WTC11 (cell line): Measurements from ENCODE around the gene LRRC32. TPM values are rescaled to one million over a fixed set of nuclear protein-coding genes. Genes with fewer than 3 reads are reported as not detected.

ENCODE experiments used
- ATAC-seq: fragments of 200-7000 bp; cut with Tn5 transposase; 2 replicates; pipeline ENCODE4 v1.10.0; 2021; ENCODE audit warnings: mild to moderate bottlenecking, moderate library complexity
- CTCF ChIA-PET: fragments of 300-600 bp; sonication (Branson Sonifier 250); formaldehyde crosslinking; loops from one replicate; lab custom pipeline; 2021; ENCODE audit warnings: antibody characterized with exemption; lab: Charles Lee
- POLR2A ChIA-PET: fragments of 350-600 bp; sonication (Branson Sonifier 250); formaldehyde crosslinking; loops from one replicate; lab custom pipeline; 2021; ENCODE audit warnings: antibody characterized with exemption; lab: Charles Lee
- DNase-seq: peaks from one replicate; pipeline ENCODE4 v3.0.0; 2021; ENCODE audit warnings: low spot score
- H3K27ac Mint-ChIP-seq: 2 replicates; pipeline ENCODE4 v1.8.0; 2021; ENCODE audit warnings: mixed read lengths
- H3K27me3 Mint-ChIP-seq: 2 replicates; pipeline ENCODE4 v1.8.0; 2021; ENCODE audit warnings: low read depth, mild to moderate bottlenecking, moderate library complexity, mixed read lengths
- H3K36me3 Mint-ChIP-seq: 2 replicates; pipeline ENCODE4 v1.8.0; 2021; ENCODE audit warnings: mixed read lengths
- H3K4me1 Mint-ChIP-seq: 2 replicates; pipeline ENCODE4 v1.8.0; 2022; ENCODE audit warnings: mixed read lengths
- H3K4me3 Mint-ChIP-seq: 2 replicates; pipeline ENCODE4 v1.8.0; 2021; ENCODE audit warnings: mild to moderate bottlenecking, moderate library complexity, mixed read lengths
- H3K9me3 Mint-ChIP-seq: 2 replicates; pipeline ENCODE4 v1.8.0; 2021; ENCODE audit warnings: mixed read lengths
- CREM ChIP-seq: sonication (generic); formaldehyde crosslinking; IDR thresholded peaks from 2 replicates; pipeline ENCODE4 v1.8.1; 2022; ENCODE audit warnings: mild to moderate bottlenecking, missing genetic modification reagents, moderate library complexity
- GABPB1 ChIP-seq: sonication (generic); formaldehyde crosslinking; IDR thresholded peaks from 2 replicates; pipeline ENCODE4 v1.8.1; 2023; ENCODE audit warnings: mild to moderate bottlenecking, missing genetic modification reagents
- GTF2I ChIP-seq: fragments of 250-450 bp; sonication (Bioruptor Pico); conservative IDR thresholded peaks from 2 replicates; pipeline ENCODE4 v1.4.0; 2021; ENCODE audit warnings: mild to moderate bottlenecking
- JAZF1 ChIP-seq: fragments of 250-450 bp; sonication (Bioruptor Pico); IDR thresholded peaks from 2 replicates; pipeline ENCODE4 v1.9.0; 2021; ENCODE audit warnings: moderate library complexity, mild to moderate bottlenecking, inconsistent platforms
- NFYB ChIP-seq: sonication (generic); formaldehyde crosslinking; conservative IDR thresholded peaks from 2 replicates; pipeline ENCODE4 v1.8.0; 2022; ENCODE audit warnings: low read depth, missing genetic modification reagents
- NR3C1 ChIP-seq: sonication (generic); formaldehyde crosslinking; conservative IDR thresholded peaks from 2 replicates; pipeline ENCODE4 v1.8.1; 2023; ENCODE audit warnings: low read depth, mild to moderate bottlenecking, missing genetic modification reagents
- SP1 ChIP-seq: sonication (generic); formaldehyde crosslinking; conservative IDR thresholded peaks from 2 replicates; pipeline ENCODE4 v1.8.1; 2022; ENCODE audit warnings: missing genetic modification reagents
- TCF7 ChIP-seq: sonication (generic); formaldehyde crosslinking; IDR thresholded peaks from 2 replicates; pipeline ENCODE4 v1.8.0; 2022; ENCODE audit warnings: mild to moderate bottlenecking, low read depth, missing genetic modification reagents, moderate library complexity
- ZNF138 ChIP-seq: sonication (generic); formaldehyde crosslinking; conservative IDR thresholded peaks from 2 replicates; pipeline ENCODE4 v1.8.1; 2022; ENCODE audit warnings: mild to moderate bottlenecking, moderate library complexity, missing genetic modification reagents
- ZNF232 ChIP-seq: sonication (generic); formaldehyde crosslinking; IDR thresholded peaks from 2 replicates; pipeline ENCODE4 v1.8.0; 2022; ENCODE audit warnings: mild to moderate bottlenecking, missing genetic modification reagents
- ZNF317 ChIP-seq: sonication (generic); formaldehyde crosslinking; IDR thresholded peaks from 2 replicates; pipeline ENCODE4 v1.8.1; 2023; ENCODE audit warnings: low read depth, mild to moderate bottlenecking, moderate library complexity, missing genetic modification reagents, borderline replicate concordance
- ZNF423 ChIP-seq: fragments of 250-450 bp; sonication (Bioruptor Pico); IDR thresholded peaks from 2 replicates; pipeline ENCODE4 v2.1.2; 2022; ENCODE audit warnings: mild to moderate bottlenecking, moderate library complexity
- total RNA-seq: library from RNA; stranded (reverse); gene quantifications from 3 replicates; pipeline ENCODE4 v1.2.3, GENCODE V29; 2021
- TF ChIP-seq, protein P1 (sequence below): sonication (generic); formaldehyde crosslinking; IDR thresholded peaks from 2 replicates; pipeline ENCODE4 v1.8.0; 2023; ENCODE audit warnings: missing genetic modification reagents
- TF ChIP-seq, protein P2 (sequence below): fragments of 250-450 bp; sonication (Bioruptor Pico); IDR thresholded peaks from 2 replicates; pipeline ENCODE4 v1.9.0; 2021; ENCODE audit warnings: mild to moderate bottlenecking, borderline replicate concordance
- TF ChIP-seq, protein P3 (sequence below): fragments of 200-600 bp; IDR thresholded peaks from 2 replicates; pipeline ENCODE4 v1.8.0; 2022; ENCODE audit warnings: antibody characterized with exemption

Gene LRRC32
- total RNA-seq, 1 experiment from 2014 or later, result 0.74 TPM

DNA sequence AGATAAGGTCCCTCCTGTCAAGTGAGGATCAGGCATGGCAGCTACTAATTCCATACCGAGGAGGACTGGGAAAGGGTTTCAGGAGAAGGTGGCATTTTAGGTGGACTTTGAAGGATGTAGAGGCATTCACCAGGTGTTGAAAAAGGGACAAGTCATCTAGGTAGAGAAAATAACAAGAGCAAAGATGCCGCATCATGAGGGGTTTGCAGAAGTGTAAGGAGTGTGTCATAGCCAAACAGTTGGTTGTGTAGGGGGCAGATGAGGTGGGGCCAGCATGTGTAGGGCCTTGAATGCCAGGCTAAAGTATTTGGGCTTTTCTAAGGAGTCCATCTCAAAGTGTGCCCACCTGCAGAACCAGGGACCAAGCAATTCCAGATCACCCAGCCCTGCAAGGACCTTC lies 11.6 kb upstream of the LRRC32 start:
- DNase-seq, result no peak
- TF ChIP-seq, protein P1, sequence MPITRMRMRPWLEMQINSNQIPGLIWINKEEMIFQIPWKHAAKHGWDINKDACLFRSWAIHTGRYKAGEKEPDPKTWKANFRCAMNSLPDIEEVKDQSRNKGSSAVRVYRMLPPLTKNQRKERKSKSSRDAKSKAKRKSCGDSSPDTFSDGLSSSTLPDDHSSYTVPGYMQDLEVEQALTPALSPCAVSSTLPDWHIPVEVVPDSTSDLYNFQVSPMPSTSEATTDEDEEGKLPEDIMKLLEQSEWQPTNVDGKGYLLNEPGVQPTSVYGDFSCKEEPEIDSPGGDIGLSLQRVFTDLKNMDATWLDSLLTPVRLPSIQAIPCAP (CRISPR knock-in tag), result no peak
- no peak for TF ChIP-seq ZNF317 (CRISPR knock-in tag)
- no peak for TF ChIP-seq ZNF232
- TF ChIP-seq TCF7 (CRISPR knock-in tag), result no peak
- TF ChIP-seq, protein P2, sequence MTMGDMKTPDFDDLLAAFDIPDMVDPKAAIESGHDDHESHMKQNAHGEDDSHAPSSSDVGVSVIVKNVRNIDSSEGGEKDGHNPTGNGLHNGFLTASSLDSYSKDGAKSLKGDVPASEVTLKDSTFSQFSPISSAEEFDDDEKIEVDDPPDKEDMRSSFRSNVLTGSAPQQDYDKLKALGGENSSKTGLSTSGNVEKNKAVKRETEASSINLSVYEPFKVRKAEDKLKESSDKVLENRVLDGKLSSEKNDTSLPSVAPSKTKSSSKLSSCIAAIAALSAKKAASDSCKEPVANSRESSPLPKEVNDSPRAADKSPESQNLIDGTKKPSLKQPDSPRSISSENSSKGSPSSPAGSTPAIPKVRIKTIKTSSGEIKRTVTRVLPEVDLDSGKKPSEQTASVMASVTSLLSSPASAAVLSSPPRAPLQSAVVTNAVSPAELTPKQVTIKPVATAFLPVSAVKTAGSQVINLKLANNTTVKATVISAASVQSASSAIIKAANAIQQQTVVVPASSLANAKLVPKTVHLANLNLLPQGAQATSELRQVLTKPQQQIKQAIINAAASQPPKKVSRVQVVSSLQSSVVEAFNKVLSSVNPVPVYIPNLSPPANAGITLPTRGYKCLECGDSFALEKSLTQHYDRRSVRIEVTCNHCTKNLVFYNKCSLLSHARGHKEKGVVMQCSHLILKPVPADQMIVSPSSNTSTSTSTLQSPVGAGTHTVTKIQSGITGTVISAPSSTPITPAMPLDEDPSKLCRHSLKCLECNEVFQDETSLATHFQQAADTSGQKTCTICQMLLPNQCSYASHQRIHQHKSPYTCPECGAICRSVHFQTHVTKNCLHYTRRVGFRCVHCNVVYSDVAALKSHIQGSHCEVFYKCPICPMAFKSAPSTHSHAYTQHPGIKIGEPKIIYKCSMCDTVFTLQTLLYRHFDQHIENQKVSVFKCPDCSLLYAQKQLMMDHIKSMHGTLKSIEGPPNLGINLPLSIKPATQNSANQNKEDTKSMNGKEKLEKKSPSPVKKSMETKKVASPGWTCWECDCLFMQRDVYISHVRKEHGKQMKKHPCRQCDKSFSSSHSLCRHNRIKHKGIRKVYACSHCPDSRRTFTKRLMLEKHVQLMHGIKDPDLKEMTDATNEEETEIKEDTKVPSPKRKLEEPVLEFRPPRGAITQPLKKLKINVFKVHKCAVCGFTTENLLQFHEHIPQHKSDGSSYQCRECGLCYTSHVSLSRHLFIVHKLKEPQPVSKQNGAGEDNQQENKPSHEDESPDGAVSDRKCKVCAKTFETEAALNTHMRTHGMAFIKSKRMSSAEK (CRISPR knock-in tag), result no peak
- Mint-ChIP-seq H3K27me3 (peaks cover 4% of the 10 kb centered on the region; the same call in 1 of the 2 replicates), H3K27ac (no peak overlapping the region), H3K36me3 (no peaks in the 10 kb centered on the region), H3K9me3 (peaks cover 5% of the 10 kb centered on the region; the same call in 1 of the 2 replicates), H3K4me1 (peaks cover 11% of the 10 kb centered on the region), H3K4me3 (no peak overlapping the region)
- CTCF ChIA-PET, result interaction anchor here (0.8 to 1.2 kb wide), 3 partner anchors 16 to 83 kb away, joined by 3 to 4 read pairs (median 3); no protein-coding TSS in a partner anchor
- ATAC-seq, result no peak
- POLR2A ChIA-PET, result no interaction called here

DNA sequence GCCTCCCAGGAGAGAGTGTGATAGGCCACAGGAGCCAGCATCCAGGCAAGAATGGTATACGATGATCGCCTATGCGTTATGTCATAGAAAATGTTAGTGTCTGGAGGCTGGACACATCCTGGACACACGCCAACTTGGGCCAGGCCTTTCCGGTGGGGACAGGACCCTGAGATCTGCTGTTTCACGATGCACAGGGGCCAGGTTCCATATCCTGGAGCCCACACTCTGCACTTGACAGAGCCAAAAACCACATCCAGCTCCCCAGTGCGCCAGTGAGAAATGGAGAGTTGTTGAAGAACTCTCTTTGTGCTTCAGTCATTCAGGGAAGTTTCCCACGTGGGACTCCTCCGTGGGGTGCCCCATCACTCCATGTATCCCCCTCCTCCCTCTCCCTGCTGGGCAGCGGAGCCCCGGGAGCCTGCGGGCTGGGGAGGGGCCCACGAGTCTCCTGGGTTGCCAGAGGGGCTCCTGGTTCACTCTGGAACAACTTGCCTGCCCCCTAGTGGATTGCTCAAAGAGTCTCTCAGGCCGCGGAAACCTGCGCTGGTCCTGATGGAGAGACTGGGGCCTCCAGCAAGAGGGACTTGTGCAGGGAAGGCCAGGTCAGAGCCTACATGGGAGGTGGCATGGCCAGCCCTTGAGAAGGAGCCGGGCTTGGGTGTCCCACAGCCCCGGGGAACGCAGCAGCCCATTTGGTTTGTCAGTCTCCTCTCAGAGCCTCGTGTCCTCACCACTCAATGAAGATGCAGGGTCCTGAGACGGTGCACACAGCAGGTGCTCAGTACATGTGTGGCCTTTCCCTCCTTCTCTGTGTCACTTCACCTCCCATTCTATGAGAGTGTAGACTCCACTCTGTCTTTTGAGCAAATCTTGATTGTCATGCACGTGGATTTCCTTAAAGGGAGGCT lies 10.2 kb upstream of the LRRC32 start:
- ATAC-seq (peak; percentile 95), DNase-seq (peak; percentile 88)
- Mint-ChIP-seq H3K9me3 (peaks cover 5% of the 10 kb centered on the region; the same call in 1 of the 2 replicates), H3K4me1 (no peaks in the 10 kb centered on the region), H3K27ac (no peak overlapping the region), H3K27me3 (peaks cover 4% of the 10 kb centered on the region; the same call in 1 of the 2 replicates), H3K36me3 (no peaks in the 10 kb centered on the region), H3K4me3 (no peak overlapping the region)
- POLR2A ChIA-PET, result no interaction called here
- CTCF ChIA-PET, result interaction anchor here (0.6 to 6.6 kb wide), 18 partner anchors 8 to 473 kb away, joined by 3 to 60 read pairs (median 4); partner anchors contain the start of gene LRRC32
- TF ChIP-seq, protein P3, sequence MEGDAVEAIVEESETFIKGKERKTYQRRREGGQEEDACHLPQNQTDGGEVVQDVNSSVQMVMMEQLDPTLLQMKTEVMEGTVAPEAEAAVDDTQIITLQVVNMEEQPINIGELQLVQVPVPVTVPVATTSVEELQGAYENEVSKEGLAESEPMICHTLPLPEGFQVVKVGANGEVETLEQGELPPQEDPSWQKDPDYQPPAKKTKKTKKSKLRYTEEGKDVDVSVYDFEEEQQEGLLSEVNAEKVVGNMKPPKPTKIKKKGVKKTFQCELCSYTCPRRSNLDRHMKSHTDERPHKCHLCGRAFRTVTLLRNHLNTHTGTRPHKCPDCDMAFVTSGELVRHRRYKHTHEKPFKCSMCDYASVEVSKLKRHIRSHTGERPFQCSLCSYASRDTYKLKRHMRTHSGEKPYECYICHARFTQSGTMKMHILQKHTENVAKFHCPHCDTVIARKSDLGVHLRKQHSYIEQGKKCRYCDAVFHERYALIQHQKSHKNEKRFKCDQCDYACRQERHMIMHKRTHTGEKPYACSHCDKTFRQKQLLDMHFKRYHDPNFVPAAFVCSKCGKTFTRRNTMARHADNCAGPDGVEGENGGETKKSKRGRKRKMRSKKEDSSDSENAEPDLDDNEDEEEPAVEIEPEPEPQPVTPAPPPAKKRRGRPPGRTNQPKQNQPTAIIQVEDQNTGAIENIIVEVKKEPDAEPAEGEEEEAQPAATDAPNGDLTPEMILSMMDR, result peak; percentile 75
- no peak for TF ChIP-seq JAZF1 (CRISPR knock-in tag)
- peak; percentile 65 for TF ChIP-seq ZNF423 (CRISPR knock-in tag)

DNA sequence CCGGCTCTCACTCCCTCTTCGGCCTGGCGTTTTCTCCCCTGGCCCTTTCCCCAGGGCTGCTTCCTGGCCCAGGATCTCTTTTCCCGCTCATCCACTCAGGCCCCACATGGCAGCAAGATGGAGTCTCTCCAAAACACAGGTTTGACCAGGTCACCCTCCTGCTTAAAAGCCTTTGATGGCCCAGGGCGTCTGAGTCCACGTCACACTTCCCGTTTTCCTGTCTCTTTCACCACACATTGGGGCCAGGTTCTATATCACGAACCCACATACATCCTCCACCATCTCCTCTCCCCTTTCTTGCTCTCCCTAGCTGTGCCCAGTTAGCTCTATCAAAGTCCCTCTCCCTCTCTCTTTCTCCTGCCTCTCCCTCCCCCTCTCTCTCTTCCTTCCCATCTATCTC lies 7.8 kb upstream of the LRRC32 start:
- TF ChIP-seq NR3C1 (no peak), ZNF138 (CRISPR knock-in tag) (no peak), SP1 (CRISPR knock-in tag) (no peak), GTF2I (CRISPR knock-in tag) (no peak), GABPB1 (no peak), NFYB (CRISPR knock-in tag) (no peak), CREM (CRISPR knock-in tag) (no peak)
- TF ChIP-seq, protein P3, result no peak
- TF ChIP-seq, protein P2 (CRISPR knock-in tag), result no peak
- H3K4me1 Mint-ChIP-seq, result no peaks in the 10 kb centered on the region
- ATAC-seq, result no peak
- no peaks in the 10 kb centered on the region for H3K36me3 Mint-ChIP-seq
- no peak overlapping the region for H3K4me3 Mint-ChIP-seq
- no peak overlapping the region for H3K27ac Mint-ChIP-seq
- H3K9me3 Mint-ChIP-seq, result no peaks in the 10 kb centered on the region
- H3K27me3 Mint-ChIP-seq, result peaks cover 4% of the 10 kb centered on the region; the same call in 1 of the 2 replicates
- CTCF ChIA-PET, result interaction anchor here (1.2 to 6.6 kb wide), 2 partner anchors 79 to 471 kb away, joined by 3 to 60 read pairs; no protein-coding TSS in a partner anchor
- no peak for DNase-seq
- POLR2A ChIA-PET, result no interaction called here
